GM23338 (cell line): ENCODE results near the gene SNRNP48.

Source experiments
- EZH2 ChIP-seq: fragments of 200-600 bp; sonication (generic); IDR thresholded peaks from one replicate; pipeline ENCODE4 v1.8.0; 2017; ENCODE audit warnings: antibody characterized with exemption, mild to moderate bottlenecking, low read depth; ENCODE audit not compliant: unreplicated experiment
- EZH2phosphoT487 ChIP-seq: fragments of 200-600 bp; sonication (generic); IDR thresholded peaks from one replicate; pipeline ENCODE4 v1.8.1; 2018; ENCODE audit warnings: antibody characterized with exemption; ENCODE audit not compliant: unreplicated experiment
- JUNB ChIP-seq: IDR thresholded peaks from one replicate; pipeline ENCODE4 v1.6.1; 2016; ENCODE audit warnings: antibody characterized with exemption; ENCODE audit not compliant: unreplicated experiment
- POLR2AphosphoS5 ChIP-seq: IDR thresholded peaks from 2 replicates; pipeline ENCODE4 v1.6.1; 2016; ENCODE audit warnings: antibody characterized with exemption, low read depth
- REST ChIP-seq: IDR thresholded peaks from one replicate; pipeline ENCODE4 v1.6.1; 2018; ENCODE audit warnings: antibody characterized with exemption; ENCODE audit not compliant: unreplicated experiment
- TF ChIP-seq, protein P1 (sequence below), 2 experiments: fragments of 200-600 bp in 1 of 2; sonication (generic) in 1 of 2; conservative IDR thresholded peaks; 2 replicates each; pipeline versions ENCODE4 v1.5.1 to v1.6.1; 2016 to 2017; ENCODE audit warnings: antibody characterized with exemption in 2 of 2, low read depth in 2 of 2, mild to moderate bottlenecking in 2 of 2, moderate library complexity in 1 of 2

GRCh38 chr6:7554533-7555275 is 35.3 kb upstream of the SNRNP48 start:
- TF ChIP-seq REST, result no peak
- TF ChIP-seq, protein P1, sequence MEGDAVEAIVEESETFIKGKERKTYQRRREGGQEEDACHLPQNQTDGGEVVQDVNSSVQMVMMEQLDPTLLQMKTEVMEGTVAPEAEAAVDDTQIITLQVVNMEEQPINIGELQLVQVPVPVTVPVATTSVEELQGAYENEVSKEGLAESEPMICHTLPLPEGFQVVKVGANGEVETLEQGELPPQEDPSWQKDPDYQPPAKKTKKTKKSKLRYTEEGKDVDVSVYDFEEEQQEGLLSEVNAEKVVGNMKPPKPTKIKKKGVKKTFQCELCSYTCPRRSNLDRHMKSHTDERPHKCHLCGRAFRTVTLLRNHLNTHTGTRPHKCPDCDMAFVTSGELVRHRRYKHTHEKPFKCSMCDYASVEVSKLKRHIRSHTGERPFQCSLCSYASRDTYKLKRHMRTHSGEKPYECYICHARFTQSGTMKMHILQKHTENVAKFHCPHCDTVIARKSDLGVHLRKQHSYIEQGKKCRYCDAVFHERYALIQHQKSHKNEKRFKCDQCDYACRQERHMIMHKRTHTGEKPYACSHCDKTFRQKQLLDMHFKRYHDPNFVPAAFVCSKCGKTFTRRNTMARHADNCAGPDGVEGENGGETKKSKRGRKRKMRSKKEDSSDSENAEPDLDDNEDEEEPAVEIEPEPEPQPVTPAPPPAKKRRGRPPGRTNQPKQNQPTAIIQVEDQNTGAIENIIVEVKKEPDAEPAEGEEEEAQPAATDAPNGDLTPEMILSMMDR (conservative IDR thresholded peaks at IDR 0.05; ENCODE audit: low read depth in 2 of 2), result no peak
- TF ChIP-seq EZH2, result no peak
- no peak for TF ChIP-seq EZH2phosphoT487
- TF ChIP-seq POLR2AphosphoS5, result no peak
- no peak for TF ChIP-seq JUNB
